ENCODE results near the gene PLCG2.
A peak's percentile ranks its signal among the peaks of the same experiment; 100 is the strongest.
"Not testable (repeated sequence)": the region's sequence is repeated elsewhere in the genome, so short reads cannot be mapped to it uniquely, and the experiment has no call there.

PLCG2 gene

GRCh38 chr16:81945665-81946064 lies 166.6 kb downstream of the PLCG2 start:
- DNase-seq: no peak

- no peak for DNase-seq
These were observed 167.1 kb downstream of the PLCG2 start for GRCh38 chr16:81946206-81946605.

GRCh38 chr16:81951564-81951963 lies 172.5 kb downstream of the PLCG2 start:
- no peak for DNase-seq

GRCh38 chr16:81956213-81956948 lies 177.3 kb downstream of the PLCG2 start:
- DNase-seq: peak in 2 of 3 experiments; percentile 2 to 3

GRCh38 chr16:81964808-81965207 lies 185.7 kb downstream of the PLCG2 start:
- no peak for DNase-seq

DNA sequence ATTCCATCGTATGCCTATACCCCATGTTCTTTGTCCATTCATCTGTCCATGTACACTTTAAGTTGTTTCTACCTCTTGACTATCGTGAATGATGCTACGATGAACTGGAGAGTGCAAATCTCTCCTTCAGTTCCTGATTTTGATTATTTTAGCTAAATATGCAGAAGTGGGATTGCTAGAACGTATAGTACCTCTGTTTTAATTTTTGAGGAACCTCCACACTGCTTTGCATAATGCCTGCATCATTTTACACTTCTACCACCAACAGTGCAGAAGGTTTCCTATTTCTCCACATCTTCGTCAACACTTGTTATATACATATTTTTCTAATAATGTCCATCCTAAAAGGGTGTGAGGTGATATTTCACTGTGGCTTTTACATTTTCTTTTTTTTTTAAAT lies 188.3 kb downstream of the PLCG2 start:
- no peak for DNase-seq

GRCh38 chr16:81971853-81972252 lies 192.8 kb downstream of the PLCG2 start:
- no peak for DNase-seq

DNA sequence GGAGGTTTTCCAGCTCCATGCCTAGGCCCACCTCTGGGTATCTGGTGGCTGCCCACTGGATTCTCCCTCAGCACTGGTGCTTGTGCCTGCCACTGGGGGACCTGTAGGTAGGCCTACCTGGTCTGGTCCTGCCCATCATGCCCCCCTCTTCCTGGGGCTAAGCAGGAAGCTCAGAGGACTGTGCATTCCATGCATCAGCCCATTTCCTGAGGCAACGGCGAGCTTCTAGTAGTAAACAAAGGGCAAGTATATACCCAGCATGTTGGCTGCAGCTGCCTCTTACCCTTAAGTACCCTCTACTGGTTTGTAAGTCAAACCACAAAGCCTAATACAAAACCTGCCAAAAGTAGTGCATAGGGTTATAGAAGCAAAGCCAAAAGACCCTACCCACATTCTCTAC lies 194.6 kb downstream of the PLCG2 start:
- DNase-seq: peak in 1 of 3 experiments; percentile 4

DNA sequence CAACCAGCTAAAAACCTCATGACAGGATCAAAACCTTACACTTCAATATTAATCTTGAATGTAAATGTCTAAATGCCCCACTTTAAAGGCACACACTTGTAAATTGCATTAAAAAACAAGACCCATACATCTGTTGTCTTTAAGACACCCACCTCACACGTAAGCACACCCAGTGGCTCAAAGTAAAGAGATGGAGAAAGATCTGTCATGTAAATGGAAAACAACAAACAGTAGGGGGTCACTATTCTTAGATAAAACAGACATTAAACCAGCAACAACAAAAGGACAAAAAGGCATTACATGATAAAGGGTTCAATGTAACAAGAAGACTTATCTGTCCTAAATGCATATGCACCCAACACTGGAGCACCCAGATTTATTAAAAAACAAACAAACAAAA lies 196.5 kb downstream of the PLCG2 start:
- no peak for DNase-seq

DNA sequence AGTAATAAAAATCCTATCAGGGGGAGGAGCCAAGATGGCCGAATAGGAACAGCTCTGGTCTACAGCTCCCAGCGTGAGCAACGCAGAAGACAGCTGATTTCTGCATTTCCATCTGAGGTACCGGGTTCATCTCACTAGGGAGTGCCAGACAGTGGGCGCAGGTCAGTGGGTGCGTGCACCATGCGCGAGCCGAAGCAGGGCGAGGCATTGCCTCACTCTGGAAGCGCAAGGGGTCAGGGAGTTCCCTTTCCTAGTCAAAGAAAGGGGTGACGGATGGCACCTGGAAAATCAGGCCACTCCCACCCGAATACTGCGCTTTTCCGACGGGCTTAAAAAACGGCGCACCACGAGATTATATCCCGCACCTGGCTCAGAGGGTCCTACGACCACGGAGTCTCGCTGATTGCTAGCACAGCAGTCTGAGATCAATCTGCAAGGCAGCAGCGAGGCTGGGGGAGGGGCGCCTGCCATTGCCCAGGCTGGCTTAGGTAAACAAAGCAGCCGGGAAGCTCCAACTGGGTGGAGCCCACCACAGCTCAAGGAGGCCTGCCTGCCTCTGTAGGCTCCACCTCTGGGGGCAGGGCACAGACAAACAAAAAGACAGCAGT lies 198.3 kb downstream of the PLCG2 start:
- DNase-seq: not testable (repeated sequence)

- no peak for DNase-seq
These were observed 208.0 kb downstream of the PLCG2 start for GRCh38 chr16:81987121-81987520.

- DNase-seq: no peak
These were observed 208.6 kb downstream of the PLCG2 start for GRCh38 chr16:81987706-81988105.

DNA sequence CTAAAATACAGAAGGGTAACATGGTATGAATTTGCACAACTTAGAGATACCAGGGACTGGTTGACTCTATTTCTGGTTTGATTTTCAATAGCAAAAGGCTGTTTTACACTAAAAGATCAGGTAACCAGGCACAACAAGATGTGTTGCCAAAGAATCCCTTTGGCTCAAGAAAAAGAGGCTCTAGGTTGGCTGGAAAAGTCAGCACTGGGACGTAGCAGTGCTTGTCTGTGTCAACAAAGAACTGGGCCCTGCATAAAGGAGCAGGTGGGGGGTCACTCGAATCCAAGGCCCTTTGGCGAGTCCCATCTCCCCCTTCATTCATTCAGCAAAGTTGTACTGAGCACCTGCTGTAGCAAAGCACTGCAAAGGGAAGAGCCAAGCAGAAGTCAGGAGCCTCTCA lies 213.8 kb downstream of the PLCG2 start:
- DNase-seq: no peak

GRCh38 chr16:81994485-81994884 lies 215.4 kb downstream of the PLCG2 start:
- DNase-seq: no peak

GRCh38 chr16:81995651-81996050 lies 216.6 kb downstream of the PLCG2 start:
- no peak for DNase-seq

DNA sequence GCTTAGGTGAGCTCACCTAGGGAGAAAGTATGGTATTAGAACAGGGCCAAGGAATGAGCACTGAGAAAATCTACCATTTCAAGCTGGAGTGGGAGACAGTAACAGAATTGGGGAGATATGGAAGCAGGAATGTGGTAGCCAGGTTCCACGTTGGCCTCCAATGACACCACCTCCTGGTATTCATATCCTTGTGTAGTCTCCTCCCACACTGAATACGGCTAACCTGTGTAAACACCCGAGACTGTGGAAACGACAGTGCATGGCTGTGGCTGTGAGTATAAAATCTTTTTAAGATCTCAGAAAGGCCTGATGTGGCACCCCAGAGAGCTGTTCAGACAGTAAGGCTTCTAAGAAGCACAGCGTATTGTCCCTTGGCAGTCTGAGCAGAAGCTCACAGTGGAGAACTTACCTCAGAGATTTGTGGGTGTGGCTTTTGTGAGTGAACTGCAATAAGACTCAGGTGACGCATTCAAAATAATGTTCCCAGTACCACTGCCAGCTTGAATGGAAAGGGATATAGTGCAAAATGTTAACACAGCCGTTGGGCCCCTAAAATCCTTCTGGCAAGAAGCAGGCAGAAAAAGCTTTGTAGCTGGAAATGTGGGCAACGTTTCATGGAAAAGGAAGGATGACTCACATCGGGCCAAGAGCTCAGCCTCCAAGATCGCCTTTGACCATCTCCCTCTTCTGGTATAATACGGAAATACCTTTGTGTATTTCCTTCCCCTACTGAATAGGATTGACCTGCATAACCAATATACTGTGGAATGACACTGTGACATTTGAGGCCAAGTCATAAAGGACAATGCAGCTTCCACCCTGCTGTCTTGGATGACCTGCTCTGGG lies 217.8 kb downstream of the PLCG2 start:
- DNase-seq: peak in 1 of 3 experiments; percentile 15

GRCh38 chr16:81997738-81998137 lies 218.6 kb downstream of the PLCG2 start:
- DNase-seq: no peak

DNA sequence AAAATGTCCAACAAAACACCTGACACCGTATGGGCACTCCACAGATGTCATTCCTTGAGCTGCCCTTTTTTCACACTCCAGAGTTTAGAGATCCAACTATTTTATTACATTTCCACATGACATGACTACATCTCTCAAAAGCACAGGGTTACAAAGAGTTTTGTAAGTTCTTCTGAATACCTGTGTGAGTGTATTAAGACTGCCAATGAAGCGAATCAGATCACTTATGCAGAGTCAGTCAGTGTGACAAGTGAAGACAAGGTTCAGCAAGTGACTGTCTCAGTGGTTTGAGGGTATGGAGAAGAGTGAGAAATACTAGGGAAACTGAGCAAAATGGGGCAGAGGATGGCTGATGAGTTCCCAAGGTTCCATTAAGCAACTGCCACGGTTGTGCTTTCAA lies 223.7 kb downstream of the PLCG2 start:
- no peak for DNase-seq

GRCh38 chr16:82004601-82005000 lies 225.5 kb downstream of the PLCG2 start:
- no peak for DNase-seq

GRCh38 chr16:82005027-82005830 lies 226.1 kb downstream of the PLCG2 start:
- DNase-seq: peak in 1 of 3 experiments; percentile 37

- DNase-seq: no peak
These were observed 226.9 kb downstream of the PLCG2 start for GRCh38 chr16:82006036-82006435.

DNA sequence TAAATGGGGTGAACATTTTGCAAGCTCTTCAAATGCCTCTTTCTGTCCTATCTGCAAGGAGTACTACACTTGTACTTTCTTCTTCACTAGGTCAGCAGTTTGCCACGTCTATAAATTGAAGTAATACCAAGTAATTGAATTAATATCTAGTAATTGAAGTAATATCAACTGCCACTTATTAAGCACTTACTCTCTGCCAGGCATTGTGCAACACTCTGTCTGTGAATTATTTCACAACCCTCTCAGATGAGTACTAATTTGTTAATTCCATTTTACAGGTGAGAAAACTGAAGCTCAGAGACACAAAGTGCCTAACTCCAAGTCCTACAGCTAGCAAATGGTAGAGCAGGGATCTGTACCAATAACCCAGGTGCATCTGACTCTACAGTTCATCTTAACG lies 228.1 kb downstream of the PLCG2 start:
- DNase-seq: no peak
